ENCODE measurements around the gene RAB12.

The RAB12 gene

GRCh38 chr18:8685141-8685913, 76.1 kb downstream of the RAB12 start:
- no peak for DNase-seq

- no peak for DNase-seq
Measured at GRCh38 chr18:8685914-8686216, 76.6 kb downstream of the RAB12 start.

- DNase-seq: no peak
Measured at GRCh38 chr18:8686611-8687010, 77.4 kb downstream of the RAB12 start.

- no peak for DNase-seq
Measured at GRCh38 chr18:8688216-8688800, 79.1 kb downstream of the RAB12 start.

GRCh38 chr18:8688816-8689215, 79.6 kb downstream of the RAB12 start:
- DNase-seq: no peak

All from T-helper 2 cell (primary cell).